H1 (cell line): ENCODE data around the gene CENPC. TPM values are rescaled to one million over a fixed set of nuclear protein-coding genes. Genes with fewer than 3 reads are reported as not detected.

ENCODE experiments used
- CBX5 ChIP-seq: fragments of 300-800, 300-1000 bp; sonication (generic); IDR thresholded peaks from 2 replicates; pipeline ENCODE4 v1.7.1; 2016; ENCODE audit warnings: antibody characterized with exemption, low read length, low read depth
- CBX8 ChIP-seq: fragments of 300-800, 300-1000 bp; sonication (generic); IDR thresholded peaks from 2 replicates; pipeline ENCODE4 v1.7.1; 2016; ENCODE audit warnings: low read depth, low read length, borderline replicate concordance
- CTBP2 ChIP-seq: IDR thresholded peaks from 2 replicates; pipeline ENCODE4 v1.7.0; 2011; ENCODE audit warnings: borderline replicate concordance, mild to moderate bottlenecking, moderate library complexity, mixed read lengths, low read length; ENCODE audit not compliant: insufficient read depth, insufficient read length
- EGR1 ChIP-seq: IDR thresholded peaks from 2 replicates; pipeline ENCODE4 v1.6.1; 2011; ENCODE audit warnings: low read depth, low read length, borderline replicate concordance
- GTF2F1 ChIP-seq: IDR thresholded peaks from 2 replicates; pipeline ENCODE4 v1.6.1; 2012; ENCODE audit warnings: low read depth, low read length, improper control_type of control experiment, borderline replicate concordance
- KDM1A ChIP-seq: fragments of 200-600, 300-600 bp; sonication (generic); IDR thresholded peaks from 2 replicates; pipeline ENCODE4 v1.7.1; 2016; ENCODE audit warnings: mild to moderate bottlenecking, low read length, borderline replicate concordance
- NANOG ChIP-seq: IDR thresholded peaks from 2 replicates; pipeline ENCODE4 v1.6.1; 2011; ENCODE audit warnings: low read length, low read depth, mild to moderate bottlenecking, inconsistent platforms; ENCODE audit not compliant: insufficient read depth, poor library complexity, severe bottlenecking
- NRF1 ChIP-seq: IDR thresholded peaks from 2 replicates; pipeline ENCODE4 v1.6.1; 2011; ENCODE audit warnings: mild to moderate bottlenecking, low read depth, low read length, improper control_type of control experiment
- POLR2AphosphoS5 ChIP-seq: IDR thresholded peaks from 2 replicates; pipeline ENCODE4 v1.6.1; 2011; ENCODE audit warnings: low read depth, low read length
- RFX5 ChIP-seq: IDR thresholded peaks from 2 replicates; pipeline ENCODE4 v1.6.1; 2011; ENCODE audit warnings: low read depth, low read length, improper control_type of control experiment, borderline replicate concordance
- SIN3A ChIP-seq, 2 experiments: IDR thresholded peaks in 1 of 2; conservative IDR thresholded peaks in 1 of 2; 2 replicates each; pipeline ENCODE4 v1.6.1; 2011 to 2012; ENCODE audit warnings: low read length in 2 of 2, improper control_type of control experiment in 1 of 2, low read depth in 1 of 2, mild to moderate bottlenecking in 1 of 2
- SIX5 ChIP-seq: IDR thresholded peaks from 2 replicates; pipeline ENCODE4 v1.6.1; 2011; ENCODE audit warnings: mild to moderate bottlenecking, low read depth, low read length
- TAF7 ChIP-seq: optimal IDR thresholded peaks from 2 replicates; pipeline ENCODE3; 2011; ENCODE audit warnings: low read depth, mild to moderate bottlenecking, inconsistent platforms, low read length, moderate library complexity, borderline replicate concordance
- TBP ChIP-seq: IDR thresholded peaks from 2 replicates; pipeline ENCODE4 v1.6.1; 2011; ENCODE audit warnings: low read depth, low read length, improper control_type of control experiment
- ZNF274 ChIP-seq: IDR thresholded peaks from 2 replicates; pipeline ENCODE4 v1.7.0; 2012; ENCODE audit warnings: low read length, borderline replicate concordance; ENCODE audit errors: extremely low read depth
- polyA plus RNA-seq, 7 experiments: library from polyadenylated mRNA; depleted of rRNA in 3 of 7; stranded (reverse) in 5 of 7; unstranded in 2 of 7; fragments of >200 nt in 5 of 7; fragments of 200-250 nt in 2 of 7; gene quantifications; 1 replicate in 5 of 7; 2 replicates in 1 of 7; 4 replicates in 1 of 7; pipeline versions ENCODE4 v1.2.1 to v1.2.3, GENCODE V29; 2011 to 2013; ENCODE audit warnings: missing spikeins in 2 of 7, mixed read lengths in 2 of 7
- total RNA-seq: library from RNA; stranded (reverse); fragmentation: NEBNext Ultra II Directional; extraction: Animal tissue kit (Norgen Biotek cat#: 25700); gene quantifications from 2 replicates; pipeline ENCODE4 v1.2.1, GENCODE V29; 2021
- TF ChIP-seq, protein P1 (sequence below): IDR thresholded peaks from 2 replicates; pipeline ENCODE4 v1.6.1; 2012; ENCODE audit warnings: inconsistent platforms
- TF ChIP-seq, protein P2 (sequence below): IDR thresholded peaks from 2 replicates; pipeline ENCODE4 v1.6.1; 2012; ENCODE audit warnings: inconsistent platforms
- TF ChIP-seq, protein P3 (sequence below), 3 experiments: IDR thresholded peaks; 1 replicate in 2 of 3; 2 replicates in 1 of 3; pipeline versions ENCODE4 v1.5.1 to v1.6.1; 2011; ENCODE audit warnings: low read length in 3 of 3, mild to moderate bottlenecking in 3 of 3, inconsistent platforms in 2 of 3, low read depth in 1 of 3, moderate library complexity in 1 of 3; ENCODE audit not compliant: insufficient read depth in 1 of 3; ENCODE audit errors: control extremely low read depth in 1 of 3
- TF ChIP-seq, protein P4 (sequence below): IDR thresholded peaks from 2 replicates; pipeline ENCODE4 v1.6.1; 2011; ENCODE audit warnings: low read depth, mild to moderate bottlenecking, low read length; ENCODE audit not compliant: insufficient read depth

The CENPC gene
- total and polyA plus RNA-seq, 2 of the 8 experiments (the other 6 are each of a cell fraction or from before 2014, with no cell fraction given) = 2.8 to 15.7 TPM

DNA sequence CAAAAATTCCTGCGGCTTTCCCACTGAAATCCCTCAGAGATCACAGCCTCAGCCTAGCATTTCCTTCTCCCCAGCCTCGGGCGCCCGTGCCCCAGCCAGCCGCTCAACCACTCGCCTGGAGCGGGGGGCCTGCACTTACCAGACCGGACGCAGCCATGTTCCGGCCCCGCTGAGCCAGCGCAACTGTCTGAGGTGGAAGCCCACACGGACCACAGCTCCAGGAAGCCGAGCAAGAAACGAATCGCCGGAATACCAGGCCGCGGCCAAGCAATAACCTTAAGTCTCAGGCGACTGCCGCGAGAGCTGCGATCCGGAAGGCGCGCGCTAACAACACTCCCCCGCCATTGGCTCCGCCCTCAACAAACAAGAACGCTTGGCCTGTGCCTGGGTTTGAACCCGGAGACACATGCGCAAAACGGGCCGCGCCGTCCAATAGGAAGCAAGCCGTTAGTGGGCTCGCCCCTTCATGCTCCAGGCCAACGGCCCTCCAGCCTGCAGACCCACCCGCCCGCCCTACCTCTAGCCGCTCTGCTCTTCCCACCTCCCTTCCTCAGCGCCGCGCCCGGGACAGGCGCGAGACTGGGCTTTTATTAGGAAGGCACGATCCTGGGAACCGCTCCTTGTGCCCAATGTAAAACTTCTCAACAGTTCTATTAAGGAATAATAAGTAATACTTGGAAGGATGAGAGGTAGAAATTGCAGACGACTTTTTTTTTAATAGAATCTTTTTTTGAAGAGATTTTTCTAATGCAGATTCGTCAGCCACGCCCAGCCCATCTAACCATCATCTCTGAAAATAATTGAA lies at the start of gene CENPC (continued):
- TF ChIP-seq, protein P1, sequence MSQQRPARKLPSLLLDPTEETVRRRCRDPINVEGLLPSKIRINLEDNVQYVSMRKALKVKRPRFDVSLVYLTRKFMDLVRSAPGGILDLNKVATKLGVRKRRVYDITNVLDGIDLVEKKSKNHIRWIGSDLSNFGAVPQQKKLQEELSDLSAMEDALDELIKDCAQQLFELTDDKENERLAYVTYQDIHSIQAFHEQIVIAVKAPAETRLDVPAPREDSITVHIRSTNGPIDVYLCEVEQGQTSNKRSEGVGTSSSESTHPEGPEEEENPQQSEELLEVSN = peak; percentile 23; the same call in 1 of the 2 replicates
- TF ChIP-seq EGR1 (no peak), CBX5 (no peak), RFX5 (no peak), CTBP2 (no peak), GTF2F1 (peak; percentile 55; the same call in 1 of the 2 replicates), TAF7 (peak; percentile 91), KDM1A (no peak), CBX8 (no peak), SIN3A (conservative IDR thresholded peaks at IDR 0.05 in 1 of 2, IDR thresholded peaks at IDR 0.05 in 1 of 2; ENCODE audit: low read depth in 1 of 2, low read length in 2 of 2) (no peak; a peak in 1 of 4 replicates), SIX5 (no peak), NRF1 (peak; percentile 23; the same call in 1 of the 2 replicates), TBP (peak; percentile 91), POLR2AphosphoS5 (peak; percentile 97), ZNF274 (no peak), NANOG (no peak)
- TF ChIP-seq, protein P2, sequence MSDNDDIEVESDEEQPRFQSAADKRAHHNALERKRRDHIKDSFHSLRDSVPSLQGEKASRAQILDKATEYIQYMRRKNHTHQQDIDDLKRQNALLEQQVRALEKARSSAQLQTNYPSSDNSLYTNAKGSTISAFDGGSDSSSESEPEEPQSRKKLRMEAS = peak; percentile 70
- TF ChIP-seq, protein P3, sequence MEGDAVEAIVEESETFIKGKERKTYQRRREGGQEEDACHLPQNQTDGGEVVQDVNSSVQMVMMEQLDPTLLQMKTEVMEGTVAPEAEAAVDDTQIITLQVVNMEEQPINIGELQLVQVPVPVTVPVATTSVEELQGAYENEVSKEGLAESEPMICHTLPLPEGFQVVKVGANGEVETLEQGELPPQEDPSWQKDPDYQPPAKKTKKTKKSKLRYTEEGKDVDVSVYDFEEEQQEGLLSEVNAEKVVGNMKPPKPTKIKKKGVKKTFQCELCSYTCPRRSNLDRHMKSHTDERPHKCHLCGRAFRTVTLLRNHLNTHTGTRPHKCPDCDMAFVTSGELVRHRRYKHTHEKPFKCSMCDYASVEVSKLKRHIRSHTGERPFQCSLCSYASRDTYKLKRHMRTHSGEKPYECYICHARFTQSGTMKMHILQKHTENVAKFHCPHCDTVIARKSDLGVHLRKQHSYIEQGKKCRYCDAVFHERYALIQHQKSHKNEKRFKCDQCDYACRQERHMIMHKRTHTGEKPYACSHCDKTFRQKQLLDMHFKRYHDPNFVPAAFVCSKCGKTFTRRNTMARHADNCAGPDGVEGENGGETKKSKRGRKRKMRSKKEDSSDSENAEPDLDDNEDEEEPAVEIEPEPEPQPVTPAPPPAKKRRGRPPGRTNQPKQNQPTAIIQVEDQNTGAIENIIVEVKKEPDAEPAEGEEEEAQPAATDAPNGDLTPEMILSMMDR (IDR thresholded peaks at IDR 0.05; ENCODE audit: control extremely low read depth in 1 of 3, insufficient read depth in 1 of 3, low read depth in 1 of 3, low read length in 3 of 3) = no peak
- TF ChIP-seq, protein P4, sequence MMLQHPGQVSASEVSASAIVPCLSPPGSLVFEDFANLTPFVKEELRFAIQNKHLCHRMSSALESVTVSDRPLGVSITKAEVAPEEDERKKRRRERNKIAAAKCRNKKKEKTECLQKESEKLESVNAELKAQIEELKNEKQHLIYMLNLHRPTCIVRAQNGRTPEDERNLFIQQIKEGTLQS = no peak
